Duodenal mucosa (tissue), 2 donors: ENCODE data around the gene PRAMEF15.
"Not testable (repeated sequence)": the region's sequence is repeated elsewhere in the genome, so short reads cannot be mapped to it uniquely, and the experiment has no call there.

ENCODE experiments used
- H3K27ac ChIP-seq: one replicate; pipeline ENCODE4 v1.7.0; 2013; ENCODE audit warnings: low read depth, low read length
- H3K27me3 ChIP-seq, 2 donors: one replicate each; pipeline ENCODE4 v1.7.0; 2013; ENCODE audit warnings: low read length in 2 of 2, control low read depth in 1 of 2; ENCODE audit not compliant: insufficient read depth in 2 of 2, control insufficient read depth in 1 of 2
- H3K36me3 ChIP-seq, 2 donors: one replicate each; pipeline ENCODE4 v1.7.0; 2013; ENCODE audit warnings: low read length in 2 of 2, control low read depth in 1 of 2; ENCODE audit not compliant: insufficient read depth in 2 of 2, control insufficient read depth in 1 of 2
- H3K4me1 ChIP-seq, 2 donors: one replicate each; pipeline ENCODE4 v1.7.0; 2013; ENCODE audit warnings: low read length in 2 of 2, control low read depth in 1 of 2; ENCODE audit not compliant: insufficient read depth in 2 of 2, control insufficient read depth in 1 of 2
- H3K4me3 ChIP-seq, 2 donors: one replicate each; pipeline ENCODE4 v1.7.0; 2013; ENCODE audit warnings: low read length in 2 of 2, low read depth in 1 of 2
- H3K9ac ChIP-seq, 2 donors: one replicate each; pipeline ENCODE4 v1.7.0; 2013; ENCODE audit warnings: low read length in 2 of 2, low read depth in 1 of 2
- H3K9me3 ChIP-seq, 2 donors: one replicate each; pipeline ENCODE4 v1.7.0; 2013; ENCODE audit warnings: low read length in 2 of 2, control low read depth in 1 of 2; ENCODE audit not compliant: control insufficient read depth in 1 of 2

The PRAMEF15 gene

DNA sequence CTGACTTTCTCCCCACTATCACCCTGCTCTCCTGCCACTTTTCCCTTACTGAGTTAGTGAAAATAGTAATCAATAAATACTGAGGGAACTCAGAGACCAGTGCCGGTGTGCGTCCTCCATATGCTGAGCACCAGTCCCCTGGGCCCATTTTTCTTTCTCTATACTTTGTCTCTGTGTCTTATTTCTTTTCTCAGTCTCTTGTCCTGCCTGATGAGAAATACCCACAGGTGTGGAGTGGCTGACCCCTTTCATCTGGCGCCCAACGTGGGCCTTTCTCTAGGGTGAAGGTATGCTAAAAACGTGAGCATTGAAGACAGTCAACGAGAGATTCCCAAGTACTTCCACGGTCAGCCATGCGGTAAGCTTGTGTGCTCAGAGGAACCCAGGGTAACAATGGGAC lies 38.1 kb downstream of the PRAMEF15 start:
- H3K36me3 ChIP-seq, H3K27ac ChIP-seq, H3K9me3 ChIP-seq, H3K4me3 ChIP-seq, H3K4me1 ChIP-seq, H3K27me3 ChIP-seq, H3K9ac ChIP-seq: not testable (repeated sequence)

DNA sequence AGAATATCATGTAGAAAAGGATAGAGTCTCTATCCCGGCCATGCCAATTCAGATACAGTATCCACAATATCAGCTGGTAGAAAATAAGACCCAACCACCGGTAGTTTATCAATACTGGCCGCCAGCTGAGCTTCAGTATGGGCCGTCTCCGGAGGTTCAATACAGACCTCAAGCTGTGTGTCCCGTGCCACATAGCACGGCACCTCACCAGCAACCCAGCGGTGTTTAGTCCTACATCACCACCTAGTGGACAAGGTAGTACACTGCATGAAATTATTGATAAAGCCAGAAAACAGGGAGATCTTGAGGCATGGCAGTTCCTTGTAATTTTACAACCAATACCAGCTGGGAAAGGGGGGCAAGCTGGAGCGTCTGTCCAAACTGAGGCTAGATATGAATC lies 39.1 kb downstream of the PRAMEF15 start:
- H3K4me1 ChIP-seq, H3K4me3 ChIP-seq, H3K27me3 ChIP-seq, H3K9me3 ChIP-seq, H3K9ac ChIP-seq, H3K27ac ChIP-seq, H3K36me3 ChIP-seq: not testable (repeated sequence)

DNA sequence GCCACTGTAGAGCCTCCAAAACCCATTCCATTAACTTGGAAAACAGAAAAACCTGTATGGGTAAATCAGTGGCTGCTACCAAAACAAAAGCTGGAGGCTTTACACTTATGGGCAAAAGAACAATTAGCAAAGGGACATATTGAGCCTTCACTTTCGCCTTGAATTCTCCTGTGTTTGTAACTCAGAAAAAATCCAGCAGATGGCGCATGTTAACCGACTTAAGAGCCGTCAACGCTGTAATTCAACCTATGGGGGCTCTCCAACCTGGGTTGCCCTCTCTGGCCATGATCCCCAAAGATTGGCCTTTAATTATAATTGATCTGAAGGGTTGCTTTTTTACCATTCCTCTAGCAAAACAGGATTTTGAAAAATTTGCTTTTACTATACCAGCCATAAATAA lies 41.4 kb downstream of the PRAMEF15 start:
- not testable (repeated sequence) for H3K27me3 ChIP-seq, H3K4me3 ChIP-seq, H3K36me3 ChIP-seq, H3K9me3 ChIP-seq, H3K27ac ChIP-seq, H3K4me1 ChIP-seq, H3K9ac ChIP-seq

DNA sequence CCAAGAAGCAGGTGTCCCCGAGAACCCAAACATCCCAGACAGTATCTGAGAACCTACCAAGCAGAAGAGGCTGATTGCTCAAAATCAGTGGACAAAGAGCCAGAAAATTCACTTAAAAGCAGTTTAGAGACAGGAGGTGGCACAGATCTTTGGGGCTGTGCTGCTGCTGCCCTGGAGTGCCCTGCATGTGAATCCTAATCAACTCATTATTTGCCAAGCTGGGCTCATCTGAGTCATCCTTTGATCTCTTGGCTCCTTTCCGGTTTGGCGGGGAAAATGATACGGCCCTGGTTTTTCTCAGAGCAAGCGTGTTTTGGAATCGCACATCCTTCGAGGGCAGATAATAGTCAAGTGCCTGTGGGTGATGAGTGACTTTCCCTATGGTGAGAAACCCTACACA lies 47.0 kb downstream of the PRAMEF15 start:
- not testable (repeated sequence) for H3K4me1 ChIP-seq, H3K36me3 ChIP-seq, H3K9me3 ChIP-seq, H3K27ac ChIP-seq, H3K27me3 ChIP-seq, H3K4me3 ChIP-seq, H3K9ac ChIP-seq

DNA sequence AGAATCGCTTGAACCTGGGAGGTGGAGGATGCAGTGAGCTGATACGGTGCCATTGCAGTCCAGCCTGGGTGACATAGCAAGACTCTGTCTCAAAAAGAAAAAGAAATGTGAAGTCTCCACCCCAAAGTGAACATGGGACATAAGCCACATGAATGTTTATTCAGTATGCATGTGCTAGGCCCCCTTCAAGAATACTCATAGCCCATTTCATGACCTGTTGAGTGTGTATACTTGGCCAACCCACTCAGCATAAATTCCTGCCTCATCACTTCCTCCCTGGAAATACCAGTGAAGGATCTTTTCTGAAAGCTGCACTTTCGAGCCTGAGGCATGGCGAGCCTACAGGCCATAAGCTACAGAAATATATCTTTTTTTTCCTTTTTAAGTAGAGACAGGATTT lies 49.5 kb downstream of the PRAMEF15 start:
- H3K9ac ChIP-seq, H3K9me3 ChIP-seq, H3K27me3 ChIP-seq, H3K4me1 ChIP-seq, H3K4me3 ChIP-seq, H3K36me3 ChIP-seq, H3K27ac ChIP-seq: not testable (repeated sequence)

DNA sequence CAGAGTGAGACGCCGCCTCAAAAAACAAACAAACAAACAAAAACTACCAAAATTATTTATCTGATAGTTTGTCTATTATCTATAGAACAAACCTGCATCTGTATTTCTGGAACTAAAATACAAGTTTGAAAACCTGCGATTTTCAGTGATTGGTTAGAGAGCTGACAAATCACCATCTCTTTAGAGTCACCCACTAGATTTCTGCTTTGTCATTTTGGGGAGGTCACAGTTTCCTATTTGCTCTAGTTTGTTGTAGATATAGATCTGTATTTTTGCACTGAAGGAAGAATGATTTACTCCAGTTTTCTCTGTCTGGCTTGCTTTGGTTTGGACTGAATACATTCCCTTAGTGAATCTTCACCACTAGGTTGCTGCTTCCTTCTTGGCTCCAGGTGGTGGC lies 51.2 kb downstream of the PRAMEF15 start:
- H3K4me1 ChIP-seq, H3K9me3 ChIP-seq, H3K27me3 ChIP-seq, H3K4me3 ChIP-seq, H3K36me3 ChIP-seq, H3K9ac ChIP-seq, H3K27ac ChIP-seq: not testable (repeated sequence)

DNA sequence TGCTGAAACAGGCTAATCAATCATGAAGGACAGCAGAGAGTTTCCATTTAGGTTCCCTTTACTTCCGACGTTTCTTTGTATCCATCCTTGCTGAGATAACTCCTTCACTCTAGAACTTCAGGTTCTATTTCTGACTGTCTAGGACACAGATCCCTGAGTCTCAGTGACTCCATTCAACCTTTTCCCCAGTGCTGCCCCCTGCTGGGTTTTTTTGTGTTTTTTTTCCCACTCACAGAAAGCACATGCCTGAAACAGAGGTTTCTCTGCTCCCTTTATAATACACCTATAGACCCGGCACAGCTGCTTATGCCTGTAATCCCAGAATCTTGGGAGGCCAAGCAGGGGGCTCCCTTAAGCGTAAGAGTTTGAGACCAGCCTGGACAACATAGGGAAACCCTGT lies 53.2 kb downstream of the PRAMEF15 start:
- not testable (repeated sequence) for H3K4me3 ChIP-seq, H3K27ac ChIP-seq, H3K36me3 ChIP-seq, H3K9ac ChIP-seq, H3K9me3 ChIP-seq, H3K4me1 ChIP-seq, H3K27me3 ChIP-seq
